HG02623 (cell line): ENCODE measurements around the gene LDLRAD4.
"Not testable (repeated sequence)": the region's sequence is repeated elsewhere in the genome, so short reads cannot be mapped to it uniquely, and the experiment has no call there.

Experiments used
- ATAC-seq: cut with Tn5 transposase; IDR thresholded peaks from one replicate; pipeline ENCODE4 v1.9.1; 2021; ENCODE audit warnings: moderate library complexity; ENCODE audit not compliant: unreplicated experiment

The LDLRAD4 gene

DNA sequence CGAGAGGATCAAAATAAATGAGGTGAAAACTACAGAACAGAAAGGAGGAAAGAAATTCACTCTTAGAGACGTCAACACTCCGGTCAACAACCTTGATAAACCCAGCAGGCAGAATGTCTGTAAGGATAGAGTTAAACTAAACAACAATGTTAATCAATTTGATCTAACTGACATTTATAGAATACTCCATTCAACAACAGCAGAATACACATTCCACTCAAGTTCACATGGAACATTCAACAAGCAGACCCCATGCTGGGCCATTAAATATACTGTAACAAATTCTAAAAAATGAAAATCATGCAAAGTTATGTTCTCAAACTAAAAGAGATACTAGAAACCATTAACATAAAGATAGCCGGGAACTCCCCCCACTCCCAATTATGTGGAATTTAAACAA is 466.0 kb downstream of the LDLRAD4 start:
- no peak for ATAC-seq

DNA sequence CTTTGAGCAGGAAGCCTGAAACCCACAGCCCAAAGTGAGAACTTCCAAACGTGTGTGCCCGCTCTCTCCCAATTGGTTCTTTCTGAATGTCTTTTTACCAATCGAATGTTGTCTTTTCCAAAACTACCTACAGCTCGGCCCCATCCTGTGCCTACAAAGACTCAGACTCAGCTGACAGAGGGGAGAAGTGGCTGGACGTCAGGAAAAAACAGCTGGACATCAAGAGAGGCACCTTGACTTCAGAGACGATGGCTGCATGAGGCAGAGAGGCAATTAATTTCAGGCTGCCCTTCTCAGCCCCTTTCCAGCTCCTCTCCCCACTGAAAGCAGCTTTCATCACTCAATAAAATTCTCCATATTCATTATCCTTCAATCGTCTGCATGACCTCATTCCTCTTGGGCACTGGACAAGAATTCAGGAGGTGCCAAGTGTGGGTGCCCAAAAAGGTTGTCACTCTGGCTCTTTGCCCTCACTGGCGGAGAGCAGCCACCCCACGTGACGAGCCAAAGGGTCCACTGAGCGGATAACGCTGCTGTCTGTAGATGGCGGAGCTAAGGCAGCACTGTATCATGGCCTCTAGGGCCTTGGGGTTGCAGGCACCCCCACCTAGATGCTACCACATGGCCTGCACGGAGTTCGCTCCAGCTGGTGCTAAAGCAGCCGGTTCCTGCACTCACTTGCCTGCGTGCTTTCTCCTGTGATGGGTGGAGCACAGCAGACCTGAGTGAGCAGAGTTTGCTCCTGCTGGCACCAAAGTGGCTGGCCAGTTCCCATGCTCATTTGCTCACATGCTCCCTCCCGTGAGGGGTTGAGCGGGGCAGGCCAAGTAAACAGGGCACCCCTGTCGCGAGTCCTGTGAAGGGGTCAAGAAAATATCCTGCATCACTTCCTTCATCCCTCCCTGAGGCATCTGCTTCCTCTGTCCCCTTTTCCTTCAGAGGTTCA is 469.9 kb downstream of the LDLRAD4 start:
- no peak for ATAC-seq

DNA sequence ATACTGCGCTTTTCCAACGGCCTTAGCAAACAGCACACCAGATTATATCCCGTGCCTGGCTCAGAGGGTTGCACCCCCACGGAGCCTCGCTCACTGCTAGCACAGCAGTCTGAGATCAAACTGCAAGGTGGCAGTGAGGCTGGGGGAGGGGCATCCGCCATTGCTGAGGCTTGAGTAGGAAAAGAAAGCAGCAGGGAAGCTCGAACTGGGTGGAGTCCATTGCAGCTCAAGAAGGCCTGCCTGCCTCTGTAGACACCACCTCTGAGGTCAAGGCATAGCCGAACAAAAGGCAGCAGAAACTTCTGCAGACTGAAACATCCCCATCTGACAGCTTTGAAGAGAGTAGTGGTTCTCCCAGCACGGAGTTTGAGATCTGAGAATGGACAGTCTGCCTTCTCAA is 471.5 kb downstream of the LDLRAD4 start:
- ATAC-seq = not testable (repeated sequence)

DNA sequence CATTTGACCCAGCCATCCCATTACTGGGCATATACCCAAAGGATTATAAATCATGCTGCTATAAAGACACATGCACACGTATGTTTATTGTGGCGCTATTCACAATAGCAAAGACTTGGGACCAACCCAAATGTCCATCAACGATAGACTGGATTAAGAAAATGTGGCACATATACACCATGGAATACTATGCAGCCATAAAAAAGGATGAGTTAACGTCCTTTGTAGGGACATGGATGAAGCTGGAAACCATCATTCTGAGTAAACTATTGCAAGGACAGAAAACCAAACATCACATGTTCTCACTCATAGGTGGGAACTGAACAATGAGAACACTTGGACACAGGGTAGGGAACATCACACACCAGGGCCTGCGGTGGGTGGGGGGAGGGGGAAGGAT is 476.8 kb downstream of the LDLRAD4 start:
- ATAC-seq = not testable (repeated sequence)

DNA sequence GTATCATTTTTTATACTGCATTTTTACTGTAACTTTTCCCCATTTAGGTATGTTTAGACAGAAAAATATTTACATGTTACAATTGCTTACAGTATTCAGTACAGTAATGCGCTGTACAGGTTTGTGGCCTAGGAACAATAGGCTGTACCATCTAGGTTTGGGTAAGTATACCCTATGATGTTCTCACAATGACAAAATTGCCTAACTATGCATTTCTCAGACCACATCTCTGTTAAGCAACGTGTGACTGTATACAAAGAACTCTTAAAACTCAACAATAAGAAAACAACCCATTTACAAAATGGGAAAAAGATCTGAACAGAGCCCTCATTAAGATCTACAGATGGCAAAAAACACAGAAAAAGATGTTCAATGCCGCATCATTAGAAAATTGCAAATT is 478.4 kb downstream of the LDLRAD4 start:
- no peak for ATAC-seq

DNA sequence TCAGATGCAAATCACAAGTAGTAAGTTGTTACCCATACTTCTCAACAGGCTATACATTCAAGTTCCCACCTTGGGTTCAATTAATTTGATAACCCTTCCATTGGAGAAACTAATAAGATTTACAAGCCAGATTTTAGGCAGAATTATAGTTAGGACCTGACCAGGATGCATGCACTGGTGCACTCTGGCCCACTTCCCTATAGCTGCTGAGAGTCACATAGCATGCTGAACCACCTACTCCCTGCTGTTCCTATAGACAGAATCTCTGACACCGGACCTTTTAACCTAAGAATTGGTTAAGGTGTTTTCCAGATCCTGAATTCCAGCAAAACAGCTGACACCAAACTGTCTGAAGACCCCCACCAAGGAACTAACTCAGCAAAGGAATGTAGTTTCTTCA is 481.6 kb downstream of the LDLRAD4 start:
- ATAC-seq = no peak
